Ishikawa (cell line): Measurements from ENCODE around the gene IL1RL1.

Source experiments
- CEBPB ChIP-seq: IDR thresholded peaks from 2 replicates; pipeline ENCODE4 v1.6.1; 2012
- CREB1 ChIP-seq: IDR thresholded peaks from 2 replicates; pipeline ENCODE4 v1.6.1; 2012; ENCODE audit warnings: low read depth
- EGR1 ChIP-seq: IDR thresholded peaks from 2 replicates; pipeline ENCODE4 v1.6.1; 2012
- EP300 ChIP-seq: IDR thresholded peaks from 2 replicates; pipeline ENCODE4 v1.6.1; 2012; ENCODE audit warnings: borderline replicate concordance
- FOXM1 ChIP-seq: IDR thresholded peaks from 2 replicates; pipeline ENCODE4 v1.6.1; 2012; ENCODE audit warnings: low read depth, borderline replicate concordance
- MAX ChIP-seq: IDR thresholded peaks from 2 replicates; pipeline ENCODE4 v1.6.1; 2012
- NFIC ChIP-seq: IDR thresholded peaks from 2 replicates; pipeline ENCODE4 v1.6.1; 2012
- RAD21 ChIP-seq: IDR thresholded peaks from 2 replicates; pipeline ENCODE4 v1.6.1; 2012; ENCODE audit warnings: low read depth
- REST ChIP-seq: IDR thresholded peaks from 2 replicates; pipeline ENCODE4 v1.6.1; 2012; ENCODE audit warnings: low read depth, mild to moderate bottlenecking
- TAF1 ChIP-seq: IDR thresholded peaks from 2 replicates; pipeline ENCODE4 v1.6.1; 2012; ENCODE audit warnings: low read depth, mild to moderate bottlenecking
- TCF12 ChIP-seq: IDR thresholded peaks from 2 replicates; pipeline ENCODE4 v1.6.1; 2012; ENCODE audit warnings: low read depth
- TEAD4 ChIP-seq: IDR thresholded peaks from 2 replicates; pipeline ENCODE4 v1.6.1; 2012
- USF1 ChIP-seq: IDR thresholded peaks from 2 replicates; pipeline ENCODE4 v1.6.1; 2012
- YY1 ChIP-seq: IDR thresholded peaks from 2 replicates; pipeline ENCODE4 v1.6.1; 2012; ENCODE audit warnings: low read depth
- ZBTB7A ChIP-seq: IDR thresholded peaks from 2 replicates; pipeline ENCODE4 v1.6.1; 2012; ENCODE audit warnings: low read depth

The IL1RL1 gene

GRCh38 chr2:102310964-102311640, at the start of gene IL1RL1:
IL1RL1 (plus strand) TSS chr2:102311563; CDS start chr2:102338265, 26,702 bp downstream.
- TF ChIP-seq NFIC = no peak

GRCh38 chr2:102262216-102263129, 48.9 kb upstream of the IL1RL1 start:
- TF ChIP-seq MAX (no peak), EGR1 (no peak), EP300 (no peak), REST (no peak), NFIC (no peak), TEAD4 (no peak), CEBPB (no peak), YY1 (no peak), TAF1 (no peak), FOXM1 (no peak)

- TF ChIP-seq CEBPB (no peak), FOXM1 (no peak), YY1 (no peak)
These were observed 46.4 kb upstream of the IL1RL1 start for GRCh38 chr2:102264952-102265351.

- TF ChIP-seq EGR1 (no peak), EP300 (no peak), TAF1 (no peak), MAX (no peak)
These were observed 45.2 kb upstream of the IL1RL1 start for GRCh38 chr2:102266204-102266603.

- no peak for TF ChIP-seq REST
- no peak for TF ChIP-seq CEBPB
- no peak for TF ChIP-seq TCF12
- TF ChIP-seq TEAD4 = no peak
- TF ChIP-seq MAX = no peak
- no peak for TF ChIP-seq RAD21
- TF ChIP-seq ZBTB7A = no peak
- TF ChIP-seq CREB1 = no peak
- TF ChIP-seq EGR1 = no peak
- no peak for TF ChIP-seq NFIC
- no peak for TF ChIP-seq FOXM1
- no peak for TF ChIP-seq TAF1
- no peak for TF ChIP-seq YY1
- TF ChIP-seq EP300 = no peak
- TF ChIP-seq USF1 = no peak
These were observed 43.6 kb upstream of the IL1RL1 start for GRCh38 chr2:102267774-102268173.

GRCh38 chr2:102268510-102269199, 42.7 kb upstream of the IL1RL1 start:
- TF ChIP-seq TAF1 = no peak
- TF ChIP-seq CEBPB = peak; percentile 71
- no peak for TF ChIP-seq MAX
